Measurements from ENCODE around the gene SLC25A5.
A peak's percentile ranks its signal among the peaks of the same experiment; 100 is the strongest.
"Not testable (repeated sequence)": the region's sequence is repeated elsewhere in the genome, so short reads cannot be mapped to it uniquely, and the experiment has no call there.

SLC25A5 gene

GRCh38 chrX:119482481-119483480, 14.5 kb downstream of the SLC25A5 start:
- no peak for TF ChIP-seq CTCF (IDR thresholded peaks at IDR 0.05; ENCODE audit: insufficient read depth, missing control alignments)
- DNase-seq (ENCODE audit: insufficient read length, low spot score) (no peak), FAIRE-seq (no peak)

- FAIRE-seq (no peak), DNase-seq (ENCODE audit: insufficient read length, low spot score) (no peak)
- no peak for TF ChIP-seq CTCF (IDR thresholded peaks at IDR 0.05; ENCODE audit: insufficient read depth, missing control alignments)
Observed at GRCh38 chrX:119486745-119487144, 18.5 kb downstream of the SLC25A5 start.

GRCh38 chrX:119487766-119488165, 19.5 kb downstream of the SLC25A5 start:
- not testable (repeated sequence) for DNase-seq (ENCODE audit: insufficient read length, low spot score); FAIRE-seq

- DNase-seq (ENCODE audit: insufficient read length, low spot score) = no peak
- no peak for FAIRE-seq
- peak; percentile 52 for TF ChIP-seq CTCF (IDR thresholded peaks at IDR 0.05; ENCODE audit: insufficient read depth, missing control alignments)
Observed at GRCh38 chrX:119488749-119489148, 20.5 kb downstream of the SLC25A5 start.

GRCh38 chrX:119489212-119490074, 21.2 kb downstream of the SLC25A5 start:
- DNase-seq (ENCODE audit: insufficient read length, low spot score) (no peak), FAIRE-seq (no peak)
- no peak for TF ChIP-seq CTCF (IDR thresholded peaks at IDR 0.05; ENCODE audit: insufficient read depth, missing control alignments)

GRCh38 chrX:119492463-119492862, 24.2 kb downstream of the SLC25A5 start:
- DNase-seq (ENCODE audit: insufficient read length, low spot score) (no peak), FAIRE-seq (no peak)
- no peak for TF ChIP-seq CTCF (IDR thresholded peaks at IDR 0.05; ENCODE audit: insufficient read depth, missing control alignments)

GRCh38 chrX:119493851-119494495, 25.7 kb downstream of the SLC25A5 start:
- not testable (repeated sequence) for DNase-seq (ENCODE audit: insufficient read length, low spot score); FAIRE-seq

Measured in D721Med (cell line).